Activated CD8-positive, alpha-beta memory T cell treated with anti-CD3 and anti-CD28 coated beads for 24 hours (primary cell): Measurements from ENCODE around the gene PDE6C.

Source experiments
- DNase-seq: peaks from one replicate; pipeline ENCODE4 v3.0.0-alpha.2; 2020

The PDE6C gene

DNA sequence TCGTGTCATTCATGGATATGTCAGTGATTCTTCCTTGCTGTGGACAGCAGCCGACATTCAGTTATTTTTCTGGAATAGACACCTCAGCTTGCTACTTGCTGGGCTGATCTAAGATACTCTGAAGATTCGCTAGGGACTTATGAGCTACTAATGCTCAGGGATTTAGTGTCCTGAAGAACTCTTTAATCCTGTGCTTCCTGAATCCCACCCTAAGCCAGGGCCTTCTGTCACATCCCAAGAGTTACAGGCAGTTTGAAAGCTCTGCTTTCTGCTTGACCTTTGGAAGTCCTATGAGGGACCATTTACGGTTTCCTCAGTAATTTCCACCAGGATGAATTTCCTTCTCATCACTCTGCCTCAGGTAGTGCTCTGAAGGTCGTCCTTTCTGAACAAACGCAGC lies at the start of gene PDE6C:
Gene PDE6C, plus strand, starts transcription at position 227 of the 400 bp plus-strand sequence. CDS start 189 bp downstream, outside the sequence.
- DNase-seq, result no peak

DNA sequence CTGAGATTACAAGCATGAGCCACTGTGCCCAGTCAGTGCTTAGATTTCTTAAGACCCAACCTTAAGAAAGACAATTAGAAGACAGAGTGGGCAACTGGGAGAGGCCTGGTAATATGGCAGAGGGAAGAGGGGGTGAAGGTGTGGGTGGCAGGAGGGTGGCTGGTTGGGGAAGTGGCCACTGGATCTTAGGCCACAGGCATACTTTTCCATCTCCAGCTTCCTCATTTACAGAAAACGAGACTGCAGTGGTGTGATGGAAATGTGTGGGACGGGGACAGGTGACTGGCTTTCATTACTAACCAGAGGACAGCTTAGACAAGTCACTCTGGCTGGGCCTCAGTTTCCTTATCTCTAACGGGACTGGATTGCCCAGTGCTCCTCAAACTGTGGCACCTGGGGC lies 46.9 kb upstream of the PDE6C start:
- no peak for DNase-seq

DNA sequence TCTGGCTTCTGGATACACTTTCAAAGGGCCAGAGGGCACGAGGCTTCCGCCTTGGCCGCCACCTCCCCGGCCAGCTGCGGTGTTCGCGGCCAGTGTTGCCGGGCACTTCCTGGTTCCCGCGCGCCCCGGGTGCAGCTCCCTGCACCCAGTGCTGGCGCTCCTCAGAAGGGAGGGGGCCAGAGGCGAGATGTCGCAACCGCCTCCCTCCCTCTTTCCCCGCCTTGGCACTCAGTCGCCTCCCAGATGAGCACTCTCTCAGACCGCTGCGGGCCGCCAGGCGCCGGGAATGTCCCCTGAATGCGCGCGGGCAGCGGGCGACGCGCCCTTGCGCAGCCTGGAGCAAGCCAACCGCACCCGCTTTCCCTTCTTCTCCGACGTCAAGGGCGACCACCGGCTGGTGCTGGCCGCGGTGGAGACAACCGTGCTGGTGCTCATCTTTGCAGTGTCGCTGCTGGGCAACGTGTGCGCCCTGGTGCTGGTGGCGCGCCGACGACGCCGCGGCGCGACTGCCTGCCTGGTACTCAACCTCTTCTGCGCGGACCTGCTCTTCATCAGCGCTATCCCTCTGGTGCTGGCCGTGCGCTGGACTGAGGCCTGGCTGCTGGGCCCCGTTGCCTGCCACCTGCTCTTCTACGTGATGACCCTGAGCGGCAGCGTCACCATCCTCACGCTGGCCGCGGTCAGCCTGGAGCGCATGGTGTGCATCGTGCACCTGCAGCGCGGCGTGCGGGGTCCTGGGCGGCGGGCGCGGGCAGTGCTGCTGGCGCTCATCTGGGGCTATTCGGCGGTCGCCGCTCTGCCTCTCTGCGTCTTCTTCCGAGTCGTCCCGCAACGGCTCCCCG lies 45.7 kb upstream of the PDE6C start, which contains the start of gene FFAR4:
Gene FFAR4, plus strand, starts transcription at position 231 of the 842 bp plus-strand sequence. Its CDS starts 56 bp downstream, at position 287.
- DNase-seq, result no peak

DNA sequence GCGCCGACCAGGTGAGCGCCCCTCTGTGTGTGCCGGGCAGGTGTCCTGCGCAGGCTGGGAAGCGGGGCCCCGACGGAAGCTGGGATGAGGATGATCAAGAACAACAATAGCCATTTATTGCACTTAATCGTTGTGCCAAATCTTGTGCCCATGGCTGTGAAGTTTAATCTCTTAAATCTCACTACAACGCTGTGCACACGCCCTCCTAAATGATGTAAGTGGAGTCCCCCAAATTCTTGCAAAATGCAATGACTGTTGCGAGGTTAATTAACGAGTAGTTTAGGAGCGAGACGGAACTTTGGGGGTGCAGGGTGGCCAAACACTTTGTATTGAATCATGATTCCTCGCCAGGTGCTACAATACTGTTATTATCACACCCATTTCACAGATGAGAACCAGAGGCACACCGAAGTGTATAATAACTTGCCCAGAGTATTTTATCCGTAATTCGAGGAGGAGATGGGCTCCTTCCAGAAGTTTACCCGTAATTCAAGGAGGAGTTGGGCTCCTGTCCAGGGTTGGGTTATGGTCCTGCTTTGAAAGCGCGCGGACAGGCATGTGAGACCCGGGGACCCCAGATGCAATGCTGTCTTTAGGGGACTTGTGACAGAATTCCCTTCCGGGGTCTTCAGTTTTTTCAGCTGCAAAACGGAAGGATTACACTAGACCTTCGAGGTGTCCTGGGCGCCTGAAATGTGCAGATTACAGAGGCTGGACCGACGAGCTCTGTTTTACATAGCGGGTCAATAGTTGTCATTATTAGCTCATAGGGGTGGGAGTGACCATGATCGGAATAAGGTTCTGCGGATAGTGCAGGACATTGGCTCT lies 44.8 kb upstream of the PDE6C start:
- no peak for DNase-seq

DNA sequence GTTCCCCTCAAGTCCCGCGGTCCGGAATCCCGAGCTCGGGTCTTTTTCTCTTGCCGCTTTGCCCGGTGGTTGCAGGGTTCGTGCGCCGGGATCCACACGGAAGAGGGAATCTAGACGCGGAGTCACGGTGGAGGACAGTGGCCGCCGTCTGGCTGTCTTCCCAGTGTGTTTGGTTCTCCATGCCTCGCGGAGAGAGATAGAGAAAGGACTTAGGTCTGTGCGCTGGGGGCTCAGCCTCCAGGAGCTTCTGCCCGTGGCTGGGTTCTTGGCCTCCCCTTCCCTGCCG lies 44.3 kb upstream of the PDE6C start:
- no peak for DNase-seq

DNA sequence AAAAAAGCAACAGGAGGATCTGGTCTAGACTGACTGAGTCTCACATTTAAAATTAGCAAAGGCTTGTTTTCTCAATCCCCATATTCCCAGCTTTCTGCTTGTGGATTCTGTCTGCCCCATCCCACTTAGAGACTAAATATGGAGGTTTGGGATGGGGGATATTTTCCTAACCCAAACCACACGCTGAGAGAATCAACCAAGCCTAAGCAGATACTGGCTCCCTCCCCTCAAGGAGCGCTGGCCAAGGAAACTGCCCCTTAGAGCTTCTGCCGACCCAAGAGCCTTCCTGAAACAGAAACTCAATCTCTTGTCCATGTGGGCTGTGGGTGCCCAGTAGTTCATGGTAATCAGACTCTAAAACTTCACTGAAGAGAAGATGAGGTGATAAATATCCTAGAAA lies 42.0 kb upstream of the PDE6C start:
- no peak for DNase-seq

DNA sequence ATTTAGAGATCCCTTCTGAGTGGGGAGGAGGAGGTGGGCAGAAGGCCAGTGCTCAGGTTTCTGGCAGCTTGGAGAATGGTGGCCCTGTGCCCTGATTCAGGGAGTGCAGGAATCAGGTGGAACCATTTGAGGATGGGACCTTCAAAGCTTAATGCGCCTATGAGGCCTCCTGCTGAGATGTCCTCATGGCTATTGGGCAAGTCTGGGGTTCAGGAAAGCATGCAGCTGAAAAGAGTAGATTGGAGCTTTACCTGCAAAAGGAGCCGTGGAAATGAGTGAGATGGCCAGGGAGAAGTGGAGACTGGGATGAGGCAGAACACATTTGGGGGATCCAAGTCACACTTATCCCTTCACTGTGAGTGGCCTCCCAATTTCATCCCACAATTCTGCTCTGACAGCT lies 39.7 kb upstream of the PDE6C start:
- no peak for DNase-seq

DNA sequence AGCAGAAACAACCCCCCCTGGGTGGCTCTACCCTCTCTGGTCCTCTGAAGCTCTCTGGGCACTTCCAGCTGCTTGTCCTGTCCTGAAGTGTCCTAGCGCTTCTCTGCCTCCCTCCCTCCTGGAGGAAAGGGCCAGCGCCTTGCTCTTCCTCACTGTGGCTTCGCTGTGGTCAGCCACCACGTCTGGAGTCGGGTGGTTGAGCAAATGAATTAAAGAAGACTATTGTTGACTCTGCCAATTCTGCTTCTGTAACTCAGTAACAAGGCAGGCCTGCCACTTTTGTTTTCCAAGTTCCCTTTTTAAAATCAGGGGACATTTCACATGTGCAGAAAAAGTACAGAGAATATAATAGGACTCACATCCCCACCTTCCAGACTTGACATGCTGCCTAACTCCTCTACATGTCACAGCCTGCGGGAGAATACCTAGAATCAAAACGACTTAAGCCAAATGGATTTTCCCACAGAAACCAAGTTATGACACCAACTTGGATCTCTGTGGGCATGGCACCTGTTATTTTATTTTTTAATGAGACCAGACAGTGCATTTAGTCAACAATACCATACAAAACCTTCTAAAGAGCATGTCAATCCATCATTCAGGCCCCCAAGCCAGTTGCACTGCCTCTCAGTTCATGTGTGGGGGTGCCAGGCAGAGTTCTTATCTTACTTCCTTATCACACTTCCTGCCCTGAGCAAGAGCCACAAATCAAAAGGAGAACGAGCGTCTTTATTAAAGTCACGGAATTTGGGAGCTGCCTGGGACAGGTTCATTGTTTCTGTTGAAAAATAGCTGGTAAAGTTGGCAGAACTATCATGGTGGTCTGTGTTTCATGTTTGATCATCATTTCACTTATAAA lies 39.1 kb upstream of the PDE6C start:
- DNase-seq, result no peak

DNA sequence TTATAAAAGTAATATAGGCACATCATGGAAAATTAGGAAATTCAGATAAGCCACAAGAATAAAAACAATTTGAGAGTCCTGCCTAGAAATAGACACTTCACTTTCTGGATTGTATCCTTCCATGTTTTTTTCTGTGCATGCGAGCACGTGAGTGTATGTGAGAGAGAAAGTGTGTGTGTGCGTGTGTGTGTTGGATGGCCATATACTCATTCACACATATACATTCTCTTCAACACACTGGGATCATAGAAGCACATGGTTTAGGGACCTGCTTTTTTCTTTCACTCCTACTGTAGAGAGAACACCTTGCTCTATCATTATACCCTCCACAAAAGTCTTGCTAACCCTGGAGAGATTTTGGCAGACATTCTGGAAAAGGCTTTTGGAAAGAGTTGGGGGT lies 38.4 kb upstream of the PDE6C start:
- no peak for DNase-seq

DNA sequence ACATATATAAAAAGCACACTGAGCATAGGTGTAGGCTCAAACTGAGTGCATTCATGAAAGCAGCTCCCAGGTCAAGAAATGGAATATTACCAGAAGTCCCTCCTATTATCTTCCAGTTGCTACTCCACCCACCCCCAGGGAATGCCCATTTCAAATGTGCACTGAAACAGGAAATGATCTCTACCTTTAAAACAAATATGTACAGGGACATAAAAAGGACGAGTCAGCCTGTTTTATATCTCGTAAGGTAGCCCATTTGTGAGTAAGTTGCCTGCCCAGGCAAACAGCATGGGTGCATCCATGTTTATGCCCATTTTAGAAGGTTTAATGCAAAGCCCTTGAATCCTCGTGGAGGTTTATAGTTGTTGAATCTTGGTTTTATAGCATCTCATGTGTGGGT lies 35.4 kb upstream of the PDE6C start:
- DNase-seq, result no peak

DNA sequence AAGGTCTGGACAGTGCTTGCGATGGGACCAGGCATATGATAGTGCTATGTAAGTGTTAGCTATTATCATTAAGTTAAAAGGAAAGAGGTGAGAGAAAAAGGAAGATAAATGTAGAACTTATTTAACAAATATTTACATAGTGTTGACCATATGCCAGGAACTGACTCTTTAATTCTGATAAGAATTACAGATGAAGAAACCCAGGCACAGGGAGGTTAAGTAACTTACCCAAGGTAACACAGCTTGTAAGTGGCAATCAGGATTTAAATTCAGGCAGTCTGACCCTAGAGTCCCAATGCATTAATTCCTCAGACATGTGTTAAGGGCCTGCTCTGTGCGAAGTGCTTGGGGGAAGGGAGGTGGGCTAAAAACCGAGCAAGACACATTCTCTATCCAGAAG lies 34.8 kb upstream of the PDE6C start:
- DNase-seq, result no peak

DNA sequence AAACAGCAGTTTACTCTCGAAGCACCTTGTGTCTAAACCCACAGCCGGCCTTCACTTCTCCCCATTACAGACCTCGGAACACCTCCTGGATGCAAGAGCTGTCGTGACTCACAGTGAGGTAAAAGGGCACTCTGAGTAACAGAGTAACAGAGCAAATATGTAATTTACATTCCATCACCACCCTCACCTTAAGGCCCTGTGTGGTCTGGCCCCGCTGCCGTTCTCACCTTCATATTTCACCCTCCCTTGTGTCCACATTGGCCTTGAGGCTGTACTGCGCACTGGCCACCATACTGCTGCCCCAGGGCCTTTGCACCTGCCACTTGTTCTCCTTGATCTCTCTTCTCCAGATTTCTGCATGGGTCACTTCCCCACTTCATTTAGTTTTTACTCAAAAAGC lies 33.2 kb upstream of the PDE6C start:
- DNase-seq, result no peak

DNA sequence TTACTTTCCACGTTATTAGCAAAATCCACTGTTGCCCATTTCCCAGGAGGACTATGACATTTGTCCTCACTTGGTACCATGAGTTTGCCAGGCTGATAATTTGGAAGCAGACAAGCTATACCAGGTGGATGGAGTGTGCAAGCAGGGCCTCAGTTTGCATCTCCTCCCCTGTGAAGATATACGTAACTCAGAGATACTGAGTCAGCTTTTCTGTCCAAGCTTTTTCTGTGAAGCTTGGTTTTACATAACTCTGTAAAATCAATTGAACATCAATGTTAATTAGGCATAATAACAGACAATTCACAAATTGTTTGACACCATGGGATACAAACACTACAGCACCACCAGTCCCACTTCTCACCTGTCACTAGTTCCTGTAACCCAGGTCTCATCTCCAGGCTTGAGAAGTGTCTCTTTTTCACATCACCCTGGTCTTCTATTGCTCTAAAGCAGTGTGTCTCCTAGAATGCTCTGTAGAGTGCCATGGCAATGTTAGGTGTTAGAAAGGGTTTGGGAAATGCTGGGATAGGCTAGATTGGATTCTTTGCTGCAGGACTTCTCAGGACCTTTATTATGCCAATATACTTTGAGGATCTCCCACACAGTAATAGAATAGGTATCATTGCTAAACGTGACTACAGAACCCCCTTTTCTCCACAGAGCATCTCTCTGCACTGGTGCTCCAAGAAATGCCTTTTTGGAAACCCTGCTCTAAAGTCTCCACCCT lies 32.2 kb upstream of the PDE6C start:
- no peak for DNase-seq

DNA sequence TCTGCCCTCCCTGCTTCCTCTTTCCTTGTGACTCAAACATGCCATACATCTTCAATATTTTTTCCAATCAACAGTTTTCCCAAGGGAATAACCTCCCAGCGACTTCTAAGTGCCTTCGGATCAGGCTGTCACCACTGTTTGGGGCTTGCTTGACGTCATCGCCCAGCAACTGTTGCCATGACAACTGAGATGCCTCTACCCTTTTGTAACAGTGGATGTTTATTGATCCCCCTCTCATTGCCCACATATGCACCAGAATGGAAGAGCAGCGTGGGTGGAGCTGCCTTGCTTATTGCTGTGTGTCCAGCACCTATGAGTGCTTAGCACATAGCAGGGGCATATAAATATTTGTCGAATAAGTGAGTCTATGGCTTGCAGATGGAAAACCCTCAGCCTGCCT lies 31.5 kb upstream of the PDE6C start:
- DNase-seq, result no peak

DNA sequence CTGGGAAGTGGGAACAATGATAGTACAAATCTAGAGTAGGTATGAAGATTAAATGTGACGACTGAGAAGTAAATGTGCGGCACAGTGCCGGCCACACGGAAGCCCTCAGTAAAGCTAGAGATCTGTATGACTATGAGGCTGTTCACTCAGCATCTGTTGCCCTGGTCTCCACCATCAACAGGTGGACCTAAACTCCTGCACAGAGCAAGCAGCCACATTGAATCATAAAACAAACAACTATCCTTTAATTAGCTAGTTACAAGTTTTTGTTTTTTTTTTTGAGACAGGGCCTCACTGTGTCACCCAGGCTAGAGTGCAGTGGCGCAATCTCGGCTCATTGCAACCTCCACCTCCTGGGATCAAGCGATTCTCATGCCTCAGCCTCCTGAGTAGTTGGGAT lies 27.9 kb upstream of the PDE6C start:
- DNase-seq, result no peak

DNA sequence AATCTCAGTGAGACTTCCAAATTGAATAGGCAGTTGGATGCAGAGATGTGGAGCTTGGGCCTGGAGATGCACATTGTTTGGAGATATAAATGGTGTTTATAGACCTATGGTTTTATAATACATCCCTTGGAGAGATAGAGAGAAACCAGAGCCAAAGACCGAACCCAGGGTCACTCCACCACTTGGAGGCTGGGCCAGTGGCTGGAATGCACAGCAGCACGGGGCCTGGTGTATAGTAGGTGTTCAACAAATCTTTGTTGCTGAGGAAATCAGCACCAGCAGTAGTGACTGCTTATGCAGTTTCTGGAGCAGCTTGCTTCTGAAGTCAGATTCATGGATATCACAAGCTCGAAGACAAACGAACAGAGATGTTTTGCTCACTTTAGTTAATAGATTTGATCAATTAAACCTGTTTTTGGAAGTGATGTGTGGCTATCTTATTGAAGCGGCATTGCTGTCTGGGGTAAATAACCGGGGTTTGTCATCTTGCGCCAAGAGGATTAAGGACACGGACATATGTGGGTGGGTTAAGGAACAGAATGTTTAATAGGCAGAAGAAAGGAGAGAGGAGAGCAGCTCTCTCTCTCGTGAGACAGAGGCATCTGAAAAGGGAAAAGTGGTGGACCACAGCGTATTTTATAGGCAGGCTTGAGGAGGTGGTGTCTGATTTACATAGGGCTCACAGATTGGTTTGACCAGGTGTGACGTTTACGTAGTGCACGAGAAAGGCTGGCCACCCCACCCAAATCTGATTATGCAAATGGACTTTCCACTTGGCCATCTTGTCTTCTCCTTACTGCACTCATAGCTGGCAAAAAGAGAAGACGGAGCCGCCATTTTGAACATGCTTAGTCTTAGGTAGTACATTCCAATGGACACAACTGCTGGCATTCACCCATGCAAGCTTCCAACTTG lies 22.4 kb upstream of the PDE6C start:
- no peak for DNase-seq

DNA sequence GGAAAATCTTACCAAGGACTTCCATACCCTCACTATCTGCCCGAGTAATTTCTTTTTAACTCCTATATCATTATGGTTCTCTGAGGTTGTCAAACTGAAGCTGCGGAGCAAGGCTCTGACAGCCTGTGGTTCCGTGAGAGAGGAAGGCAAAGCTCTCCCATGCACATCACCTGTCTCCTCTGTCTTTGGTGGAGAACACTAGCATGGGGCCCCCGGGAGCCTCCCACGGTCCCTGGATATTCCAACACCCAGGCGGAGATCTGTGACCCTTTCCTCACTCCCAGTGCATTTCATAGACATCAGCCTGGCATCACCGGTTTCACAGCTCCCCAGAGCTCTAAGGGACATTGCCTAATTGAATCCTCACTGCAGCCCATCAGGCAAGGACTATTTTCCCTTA lies 21.7 kb upstream of the PDE6C start:
- no peak for DNase-seq

DNA sequence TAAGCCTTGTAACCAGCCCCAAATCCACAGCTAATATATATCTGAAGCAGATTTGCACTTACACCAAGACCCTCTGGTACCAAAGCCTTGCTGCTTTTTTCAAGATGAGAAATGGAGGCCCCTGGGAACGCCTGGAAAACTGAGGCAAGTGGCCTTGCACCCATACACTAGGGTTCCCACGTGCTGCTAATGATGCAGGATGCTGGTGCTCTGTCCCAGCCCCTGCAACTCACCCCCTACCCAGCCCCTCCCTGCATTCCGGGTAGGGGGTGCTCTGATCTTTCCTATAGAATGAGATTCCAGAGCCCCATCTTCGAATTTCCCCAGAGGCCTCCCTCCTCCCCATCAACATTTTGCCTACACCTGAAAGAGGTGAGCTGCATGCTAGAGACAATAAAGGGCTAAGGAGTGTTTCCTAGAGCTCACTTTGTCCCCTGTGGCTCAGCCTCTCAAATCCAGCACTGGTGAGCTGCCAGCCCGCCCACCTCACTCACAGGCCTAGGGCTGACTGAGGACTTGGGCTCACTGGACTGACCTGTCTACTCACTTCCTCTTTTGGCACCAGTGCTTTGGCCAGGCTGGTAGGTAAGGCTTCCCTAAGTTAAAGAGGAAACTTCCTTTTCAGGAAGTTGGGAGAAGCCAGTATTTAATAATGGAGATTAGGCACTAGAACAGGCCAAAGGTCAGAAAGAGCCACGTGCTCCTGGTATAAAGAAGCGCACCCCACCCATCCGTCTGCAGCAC lies 21.1 kb upstream of the PDE6C start:
- DNase-seq, result no peak

DNA sequence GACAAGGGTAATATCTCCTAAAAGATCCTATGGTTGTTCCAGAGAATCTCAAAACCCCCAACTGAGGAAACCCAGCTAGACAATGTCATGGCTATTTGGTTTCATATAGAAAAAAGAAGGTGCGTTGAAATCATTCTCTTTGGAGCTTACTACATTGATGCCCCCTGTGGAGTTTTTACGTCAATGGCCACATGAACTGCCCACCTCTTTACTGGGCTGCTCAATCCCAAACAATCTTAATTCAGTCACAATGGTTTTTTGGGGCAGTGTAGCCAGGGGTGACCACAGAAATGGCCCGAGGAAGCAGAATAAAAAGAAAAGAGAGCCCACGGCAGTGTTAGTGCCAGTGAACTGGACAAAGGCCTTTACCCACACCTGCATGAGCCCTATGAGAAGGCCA lies 19.1 kb upstream of the PDE6C start:
- no peak for DNase-seq

DNA sequence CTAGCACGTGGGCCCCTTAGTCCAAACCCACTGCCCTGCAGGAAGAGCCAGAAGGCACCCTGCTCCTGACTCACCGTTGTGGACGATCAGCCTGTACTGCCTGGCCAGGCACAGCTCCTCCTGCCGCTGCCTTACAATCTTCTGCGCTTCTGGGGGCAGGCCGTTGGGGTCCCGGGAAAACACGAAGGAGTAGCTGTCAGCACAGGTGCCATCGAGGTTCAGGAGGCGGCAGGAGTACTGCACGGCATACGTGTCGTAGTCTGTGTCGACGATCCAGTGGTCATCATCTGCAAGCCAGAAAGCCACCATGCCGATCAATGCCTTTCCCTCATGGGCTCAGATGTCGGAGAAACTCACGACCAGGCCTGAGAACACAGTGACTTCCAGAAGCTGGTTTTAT lies 18.6 kb upstream of the PDE6C start:
- DNase-seq, result no peak

DNA sequence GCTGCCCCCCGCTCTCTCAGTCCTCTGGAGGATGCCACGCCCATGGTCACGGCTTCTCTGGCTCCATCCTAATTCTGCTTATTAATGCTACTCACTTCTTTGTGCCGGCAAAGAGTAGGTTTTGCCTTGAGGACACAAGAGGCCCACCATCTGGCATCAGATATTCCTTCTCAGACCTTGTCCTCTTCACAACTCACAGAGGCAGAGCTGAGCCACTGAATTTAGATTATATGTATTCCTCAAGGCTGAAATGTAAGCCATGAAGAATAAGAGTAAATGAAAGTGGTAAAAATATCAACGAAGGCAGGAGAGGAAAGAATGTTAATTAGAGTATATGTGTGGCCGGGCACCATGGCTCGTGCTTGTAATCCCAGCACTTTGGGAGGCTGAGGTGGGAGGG lies 17.8 kb upstream of the PDE6C start:
- no peak for DNase-seq
